Panc1 (cell line): Measurements from ENCODE around the gene ZNF512. TPM values are rescaled to one million over a fixed set of nuclear protein-coding genes. Genes with fewer than 3 reads are reported as not detected.

Experiments used
- ATAC-seq: fragments of 200-7000 bp; cut with Tn5 transposase; 2 replicates; pipeline ENCODE4 v1.9.1; 2020; ENCODE audit warnings: mild to moderate bottlenecking, moderate library complexity
- BruUV-seq: library from RNA; stranded (reverse); fragments of 400-500 nt; replicated peaks from 2 replicates; lab custom pipeline; 2021; lab: Mats Ljungman, UMichigan
- CTCF ChIA-PET: fragments of 300-600 bp; sonication (Branson Sonifier 250); formaldehyde crosslinking; loops from one replicate; lab custom pipeline; 2022; ENCODE audit warnings: antibody characterized with exemption; lab: Charles Lee
- POLR2A ChIA-PET: fragments of 300-600 bp; sonication (Branson Sonifier 250); formaldehyde crosslinking; loops from one replicate; lab custom pipeline; 2022; ENCODE audit warnings: antibody characterized with exemption; lab: Charles Lee
- DNase-seq: peaks from one replicate; pipeline ENCODE4 v3.0.0-alpha.2; 2010; ENCODE audit warnings: low read depth, low spot score
- H3K27ac ChIP-seq: 2 replicates; pipeline ENCODE4 v1.5.1; 2011; ENCODE audit warnings: mild to moderate bottlenecking, low read length, inconsistent platforms
- H3K27me3 ChIP-seq: fragments of 200-500 bp; sonication (Bioruptor generic); 2 replicates; pipeline ENCODE4 v1.6.0; 2014; ENCODE audit warnings: low read length, inconsistent platforms; ENCODE audit not compliant: control insufficient read depth, insufficient read depth
- H3K36me3 ChIP-seq: fragments of 200-500 bp; sonication (Bioruptor generic); 2 replicates; pipeline ENCODE4 v1.5.1; 2014; ENCODE audit warnings: inconsistent platforms, mild to moderate bottlenecking, low read length, moderate library complexity; ENCODE audit not compliant: control insufficient read depth, insufficient read depth
- H3K4me1 ChIP-seq: 2 replicates; pipeline ENCODE4 v1.5.1; 2011; ENCODE audit warnings: inconsistent platforms, mild to moderate bottlenecking, low read length, moderate library complexity; ENCODE audit not compliant: control insufficient read depth, insufficient read depth
- H3K4me3 ChIP-seq, 2 experiments: 2 replicates each; pipeline ENCODE4 v1.5.1; 2011 to 2012; ENCODE audit warnings: low read depth in 2 of 2, low read length in 2 of 2, mild to moderate bottlenecking in 2 of 2, inconsistent platforms in 1 of 2, moderate library complexity in 1 of 2
- H3K9me3 ChIP-seq: fragments of 200-500 bp; sonication (Bioruptor generic); 2 replicates; pipeline ENCODE4 v1.5.1; 2014; ENCODE audit warnings: low read depth, mild to moderate bottlenecking, inconsistent platforms, low read length, moderate library complexity; ENCODE audit not compliant: control insufficient read depth, insufficient read depth
- CTCF ChIP-seq: fragments of 450-650 bp; IDR thresholded peaks from 2 replicates; pipeline ENCODE4 v1.5.1; 2017; ENCODE audit warnings: mild to moderate bottlenecking
- POLR2AphosphoS5 ChIP-seq: IDR thresholded peaks from 2 replicates; pipeline ENCODE4 v1.6.1; 2012; ENCODE audit warnings: mild to moderate bottlenecking, low read depth, low read length, moderate library complexity
- REST ChIP-seq, 2 experiments: IDR thresholded peaks; 2 replicates each; pipeline ENCODE4 v1.6.1; 2011 to 2012; ENCODE audit warnings: low read depth in 2 of 2, control low read depth in 1 of 2, low read length in 1 of 2, mild to moderate bottlenecking in 1 of 2, moderate library complexity in 1 of 2; ENCODE audit not compliant: insufficient read depth in 1 of 2
- SIN3A ChIP-seq: IDR thresholded peaks from 2 replicates; pipeline ENCODE4 v1.6.1; 2012; ENCODE audit warnings: low read depth, mild to moderate bottlenecking, low read length, moderate library complexity, borderline replicate concordance; ENCODE audit not compliant: insufficient read depth
- TCF7L2 ChIP-seq: IDR thresholded peaks from 2 replicates; pipeline ENCODE4 v1.6.1; 2011; ENCODE audit warnings: mild to moderate bottlenecking, low read depth, low read length, inconsistent platforms
- in situ Hi-C: cut with HindIII; loops from 2 replicates; pipeline ENCODE4 v1.10.0; 2016; ENCODE audit warnings: low sequenced_read_pairs, low pct_unique_long_range_greater_than_20kb
- intact Hi-C: fragments of 100-400 bp; cut with micrococcal nuclease; formaldehyde crosslinking; loops from one replicate; pipeline ENCODE4 v1.10.0; 2022; ENCODE audit not compliant: unreplicated experiment
- total RNA-seq: library from RNA; stranded (reverse); gene quantifications from one replicate; pipeline ENCODE4 v1.2.1, GENCODE V29; 2021; ENCODE audit not compliant: unreplicated experiment

ZNF512 gene
- total RNA-seq, 1 experiment from 2014 or later, result 12.8 TPM

GRCh38 chr2:27582129-27582694 lies 630 bp upstream of the ZNF512 start:
- Histone ChIP-seq H3K36me3 (peaks cover 7% of the 10 kb centered on the region; the same call in 1 of the 2 replicates), H3K27me3 (no peaks in the 10 kb centered on the region), H3K9me3 (peaks cover 25% of the 10 kb centered on the region; the same call in 1 of the 2 replicates), H3K27ac (peak overlapping the region; percentile 78), H3K4me1 (peaks cover 3% of the 10 kb centered on the region; the same call in 1 of the 2 replicates), H3K4me3 (peak overlapping the region; percentile 47 to 88)
- TF ChIP-seq SIN3A (no peak), POLR2AphosphoS5 (no peak), CTCF (no peak), REST (IDR thresholded peaks at IDR 0.05; ENCODE audit: insufficient read depth in 1 of 2, low read depth in 2 of 2, low read length in 1 of 2) (no peak)
- POLR2A ChIA-PET, result no interaction called here
- ATAC-seq (no peak), DNase-seq (no peak)
- CTCF ChIA-PET, result no interaction called here
- in situ Hi-C loops (no loop called here), intact Hi-C loops (no loop called here)
- BruUV-seq, result no TSS peak

GRCh38 chr2:27583390-27583915 lies 611 bp downstream of the ZNF512 start:
- POLR2A ChIA-PET, result interaction anchor here (0.6 kb wide), 1 partner anchor 165 kb away, joined by 4 read pairs; no protein-coding TSS in a partner anchor
- CTCF ChIA-PET, result no interaction called here
- DNase-seq, result no peak
- no peaks in the 10 kb centered on the region for H3K27me3 ChIP-seq
- BruUV-seq, result TSS peak; percentile 78
- H3K9me3 ChIP-seq, result peaks cover 15% of the 10 kb centered on the region; the same call in 1 of the 2 replicates
- peak; percentile 27; the same call in 1 of the 2 replicates for ATAC-seq
- peak overlapping the region; percentile 78 for H3K27ac ChIP-seq
- peak overlapping the region; percentile 47 to 88 for H3K4me3 ChIP-seq
- H3K36me3 ChIP-seq, result peaks cover 7% of the 10 kb centered on the region; the same call in 1 of the 2 replicates
- intact Hi-C loops (no loop called here), in situ Hi-C loops (no loop called here)
- no peak for TF ChIP-seq CTCF
- TF ChIP-seq TCF7L2, result no peak
- TF ChIP-seq POLR2AphosphoS5, result no peak
- TF ChIP-seq REST (IDR thresholded peaks at IDR 0.05; ENCODE audit: insufficient read depth in 1 of 2, low read depth in 2 of 2, low read length in 1 of 2), result no peak
- TF ChIP-seq SIN3A, result no peak
- peaks cover 3% of the 10 kb centered on the region; the same call in 1 of the 2 replicates for H3K4me1 ChIP-seq
